Stimulated activated CD8-positive, alpha-beta memory T cell treated with anti-CD3 and anti-CD28 coated beads, Interleukin-12 subunit alpha, Interleukin-12 subunit beta, amount 100 ng/mL, for 1 hour (primary cell): ENCODE data around the gene FGFRL1.

ENCODE experiments used
- DNase-seq: peaks from one replicate; pipeline ENCODE4 v3.0.0-alpha.2; 2020; ENCODE audit warnings: low read depth

FGFRL1 gene

DNA sequence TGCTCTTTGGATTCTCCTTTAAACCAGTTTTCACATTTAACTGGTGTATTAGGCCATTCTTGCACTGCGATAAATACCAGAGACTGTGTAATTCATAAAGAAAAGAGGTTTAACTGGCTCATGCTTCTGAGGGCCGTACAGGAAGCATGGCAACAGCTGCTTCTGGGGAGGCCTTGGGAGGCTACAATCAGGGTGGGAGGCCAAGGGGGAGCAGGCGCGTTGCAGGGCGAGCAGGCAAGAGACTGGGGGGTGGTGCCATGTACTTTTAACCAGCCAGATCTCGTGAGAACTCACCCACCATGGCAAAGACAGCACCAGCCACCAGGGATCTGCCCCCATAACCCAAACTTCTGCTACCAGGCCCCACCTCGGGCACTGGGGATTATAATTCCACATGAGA lies 63.8 kb downstream of the FGFRL1 start:
- DNase-seq: no peak

DNA sequence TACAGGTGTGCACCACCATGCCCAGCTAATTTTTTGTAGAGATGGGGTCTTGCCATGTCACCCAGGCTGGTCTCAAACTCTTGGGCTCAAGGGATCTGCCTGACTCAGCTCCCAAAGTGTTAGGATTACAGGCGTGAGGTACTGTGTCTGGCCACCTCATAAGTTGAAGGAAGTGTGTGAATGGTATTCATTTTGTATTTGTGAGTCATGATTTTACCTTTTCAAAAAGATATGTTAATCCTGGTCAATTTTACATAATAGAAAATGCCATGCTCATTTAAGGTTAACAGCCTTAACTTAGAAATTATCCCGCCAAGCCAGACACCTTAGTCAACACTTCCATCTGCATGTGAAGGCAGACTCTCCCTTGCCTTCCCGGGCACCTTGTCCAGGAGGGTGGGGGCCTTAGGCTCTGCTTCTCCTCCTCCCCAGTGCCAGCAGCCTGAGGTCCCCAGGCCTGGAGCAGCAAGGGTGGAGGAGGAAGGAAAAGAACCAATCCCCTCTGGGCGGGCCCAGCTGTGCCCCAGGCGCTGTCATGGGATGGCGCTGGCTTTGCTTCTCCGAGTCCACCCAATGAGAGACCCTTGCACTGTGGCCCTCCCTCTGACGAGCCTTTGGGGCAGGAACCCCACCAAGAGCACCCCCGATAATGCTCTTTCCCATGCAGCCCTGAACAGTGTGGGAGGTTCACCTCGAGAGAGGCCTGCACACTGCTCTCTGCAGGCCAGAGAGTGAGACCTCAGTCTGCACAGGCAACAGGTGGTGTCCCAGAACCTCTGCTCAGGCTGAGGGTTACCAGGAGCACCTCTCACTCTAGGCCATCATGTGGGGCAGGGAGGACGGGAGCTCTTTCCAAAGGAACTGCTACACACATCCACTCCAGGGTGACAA lies 64.6 kb downstream of the FGFRL1 start:
- DNase-seq: no peak
